ENCODE data around the gene MOXD1.
"Not testable (repeated sequence)": the region's sequence is repeated elsewhere in the genome, so short reads cannot be mapped to it uniquely, and the experiment has no call there.

The MOXD1 gene

DNA sequence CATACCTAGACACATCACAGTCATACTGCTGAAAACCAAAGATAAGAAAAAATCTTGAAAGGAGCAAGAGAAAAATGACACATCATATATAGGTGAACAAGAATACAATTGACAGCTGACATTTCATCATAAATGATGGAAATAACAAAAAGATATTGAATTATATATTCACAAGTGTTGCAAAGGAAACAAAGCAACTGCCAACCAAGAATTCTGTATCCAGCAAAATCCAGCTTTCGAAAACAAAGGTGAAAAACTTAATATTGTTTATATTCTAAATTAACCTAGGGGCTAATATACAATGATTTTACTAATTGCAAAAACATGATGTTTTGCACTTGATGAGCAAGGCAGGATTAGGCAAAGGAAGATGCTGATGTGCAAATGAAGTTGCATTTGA is 84.3 kb downstream of the MOXD1 start:
- H3K9ac ChIP-seq (ENCODE audit: low read length), result no peak overlapping the region
- no peak overlapping the region for H2AFZ ChIP-seq (ENCODE audit: low read length)
- H3K27ac ChIP-seq (ENCODE audit: low read depth, low read length, poor library complexity, severe bottlenecking), result no peak overlapping the region
- H3K9me3 ChIP-seq (ENCODE audit: low read length), result peaks cover 11% of the 10 kb centered on the region
- TF ChIP-seq, protein P1, sequence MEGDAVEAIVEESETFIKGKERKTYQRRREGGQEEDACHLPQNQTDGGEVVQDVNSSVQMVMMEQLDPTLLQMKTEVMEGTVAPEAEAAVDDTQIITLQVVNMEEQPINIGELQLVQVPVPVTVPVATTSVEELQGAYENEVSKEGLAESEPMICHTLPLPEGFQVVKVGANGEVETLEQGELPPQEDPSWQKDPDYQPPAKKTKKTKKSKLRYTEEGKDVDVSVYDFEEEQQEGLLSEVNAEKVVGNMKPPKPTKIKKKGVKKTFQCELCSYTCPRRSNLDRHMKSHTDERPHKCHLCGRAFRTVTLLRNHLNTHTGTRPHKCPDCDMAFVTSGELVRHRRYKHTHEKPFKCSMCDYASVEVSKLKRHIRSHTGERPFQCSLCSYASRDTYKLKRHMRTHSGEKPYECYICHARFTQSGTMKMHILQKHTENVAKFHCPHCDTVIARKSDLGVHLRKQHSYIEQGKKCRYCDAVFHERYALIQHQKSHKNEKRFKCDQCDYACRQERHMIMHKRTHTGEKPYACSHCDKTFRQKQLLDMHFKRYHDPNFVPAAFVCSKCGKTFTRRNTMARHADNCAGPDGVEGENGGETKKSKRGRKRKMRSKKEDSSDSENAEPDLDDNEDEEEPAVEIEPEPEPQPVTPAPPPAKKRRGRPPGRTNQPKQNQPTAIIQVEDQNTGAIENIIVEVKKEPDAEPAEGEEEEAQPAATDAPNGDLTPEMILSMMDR (IDR thresholded peaks at IDR 0.05; ENCODE audit: low read length), result no peak
- no peak for TF ChIP-seq EZH2 (IDR thresholded peaks at IDR 0.05; ENCODE audit: borderline replicate concordance, low read length)
- no peak overlapping the region for H3K4me3 ChIP-seq (ENCODE audit: low read depth, low read length, poor library complexity, severe bottlenecking)
- no peaks in the 10 kb centered on the region; the same call in 1 of the 2 replicates for H3F3A ChIP-seq (ENCODE audit: insufficient read depth, low read length)
- H3K79me2 ChIP-seq (ENCODE audit: insufficient read depth, low read length), result no peaks in the 10 kb centered on the region
- no peaks in the 10 kb centered on the region for H3K9me2 ChIP-seq (ENCODE audit: low read depth, low read length)
- H4K20me1 ChIP-seq (ENCODE audit: insufficient read depth, low read length), result no peaks in the 10 kb centered on the region
- no peak overlapping the region for H3K4me2 ChIP-seq (ENCODE audit: low read length)
- H3K27me3 ChIP-seq (ENCODE audit: insufficient read depth, low read length), result no peaks in the 10 kb centered on the region
- H3K36me3 ChIP-seq (ENCODE audit: insufficient read depth, low read length), result no peaks in the 10 kb centered on the region
- H3K4me1 ChIP-seq (ENCODE audit: insufficient read depth, low read length, severe bottlenecking), result peaks cover under 1% of the 10 kb centered on the region

DNA sequence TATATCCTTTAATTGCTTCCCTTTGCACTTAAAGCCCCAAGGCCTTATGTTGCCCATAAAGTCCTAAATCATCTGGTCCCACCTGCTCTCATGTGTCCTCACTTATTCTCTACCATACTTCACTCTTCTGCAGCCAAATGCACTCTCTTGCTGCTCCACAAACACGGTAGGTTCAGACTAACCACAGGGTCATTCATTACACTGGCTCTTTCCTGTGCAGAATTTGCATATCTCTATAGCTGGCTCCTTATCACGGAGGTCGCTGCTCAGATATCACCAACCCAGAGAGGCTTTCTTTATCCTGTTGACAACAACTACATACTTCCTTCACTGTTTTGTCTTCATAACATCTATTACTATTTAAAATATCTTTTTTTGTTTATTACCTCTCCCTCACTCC is 86.8 kb downstream of the MOXD1 start:
- Histone ChIP-seq H3K9me2 (ENCODE audit: low read depth, low read length) (no peaks in the 10 kb centered on the region), H4K20me1 (ENCODE audit: insufficient read depth, low read length) (no peaks in the 10 kb centered on the region)
- no peak for TF ChIP-seq EZH2 (IDR thresholded peaks at IDR 0.05; ENCODE audit: borderline replicate concordance, low read length)
- TF ChIP-seq, protein P1 (IDR thresholded peaks at IDR 0.05; ENCODE audit: low read length), result no peak

DNA sequence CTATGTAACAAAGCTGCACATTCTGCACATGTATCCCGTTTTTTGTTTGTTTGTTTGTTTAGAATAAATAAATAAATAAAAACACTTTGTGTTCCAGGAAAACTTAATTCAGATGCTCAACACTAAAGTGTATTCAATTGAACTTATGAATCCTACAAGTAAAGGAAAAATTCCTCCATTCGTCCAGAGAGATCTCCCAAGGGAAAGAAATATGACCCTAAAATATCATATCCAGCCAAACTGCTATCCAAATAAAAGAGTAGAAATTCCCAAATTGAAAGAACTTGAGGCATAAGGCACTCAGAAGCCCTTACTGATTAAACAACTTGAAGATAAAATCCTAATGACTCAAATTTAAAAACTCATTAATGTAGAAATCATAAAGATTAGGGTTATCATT is 90.4 kb downstream of the MOXD1 start:
- H4K20me1 ChIP-seq (ENCODE audit: insufficient read depth, low read length), result no peaks in the 10 kb centered on the region
- no peaks in the 10 kb centered on the region for H3K36me3 ChIP-seq (ENCODE audit: insufficient read depth, low read length)
- H3F3A ChIP-seq (ENCODE audit: insufficient read depth, low read length), result no peaks in the 10 kb centered on the region; the same call in 1 of the 2 replicates
- TF ChIP-seq, protein P1 (IDR thresholded peaks at IDR 0.05; ENCODE audit: low read length), result no peak
- TF ChIP-seq EZH2 (IDR thresholded peaks at IDR 0.05; ENCODE audit: borderline replicate concordance, low read length), result no peak
- no peaks in the 10 kb centered on the region for H3K79me2 ChIP-seq (ENCODE audit: insufficient read depth, low read length)
- no peak overlapping the region for H3K27ac ChIP-seq (ENCODE audit: low read depth, low read length, poor library complexity, severe bottlenecking)
- H3K4me3 ChIP-seq (ENCODE audit: low read depth, low read length, poor library complexity, severe bottlenecking), result no peak overlapping the region
- no peaks in the 10 kb centered on the region for H3K27me3 ChIP-seq (ENCODE audit: insufficient read depth, low read length)
- no peak overlapping the region for H3K4me2 ChIP-seq (ENCODE audit: low read length)
- H3K9me2 ChIP-seq (ENCODE audit: low read depth, low read length), result no peaks in the 10 kb centered on the region
- 0 out of 2 replicates have a peak, but pooled peaks cover 2% of the 10 kb centered on the region for H3K9me3 ChIP-seq (ENCODE audit: low read length)
- no peak overlapping the region for H3K9ac ChIP-seq (ENCODE audit: low read length)
- peaks cover 4% of the 10 kb centered on the region for H3K4me1 ChIP-seq (ENCODE audit: insufficient read depth, low read length, severe bottlenecking)
- H2AFZ ChIP-seq (ENCODE audit: low read length), result no peak overlapping the region

More for the DNA sequence above, 86.8 kb downstream of the MOXD1 start:
- Histone ChIP-seq H3K27ac (ENCODE audit: low read depth, low read length, poor library complexity, severe bottlenecking) (no peak overlapping the region), H3K9ac (ENCODE audit: low read length) (no peak overlapping the region), H3K4me1 (ENCODE audit: insufficient read depth, low read length, severe bottlenecking) (peaks cover 4% of the 10 kb centered on the region), H2AFZ (ENCODE audit: low read length) (no peak overlapping the region), H3K36me3 (ENCODE audit: insufficient read depth, low read length) (no peaks in the 10 kb centered on the region), H3K4me2 (ENCODE audit: low read length) (no peak overlapping the region), H3F3A (ENCODE audit: insufficient read depth, low read length) (no peaks in the 10 kb centered on the region; the same call in 1 of the 2 replicates), H3K27me3 (ENCODE audit: insufficient read depth, low read length) (no peaks in the 10 kb centered on the region), H3K9me3 (ENCODE audit: low read length) (peaks cover 11% of the 10 kb centered on the region), H3K4me3 (ENCODE audit: low read depth, low read length, poor library complexity, severe bottlenecking) (no peak overlapping the region), H3K79me2 (ENCODE audit: insufficient read depth, low read length) (no peaks in the 10 kb centered on the region)

DNA sequence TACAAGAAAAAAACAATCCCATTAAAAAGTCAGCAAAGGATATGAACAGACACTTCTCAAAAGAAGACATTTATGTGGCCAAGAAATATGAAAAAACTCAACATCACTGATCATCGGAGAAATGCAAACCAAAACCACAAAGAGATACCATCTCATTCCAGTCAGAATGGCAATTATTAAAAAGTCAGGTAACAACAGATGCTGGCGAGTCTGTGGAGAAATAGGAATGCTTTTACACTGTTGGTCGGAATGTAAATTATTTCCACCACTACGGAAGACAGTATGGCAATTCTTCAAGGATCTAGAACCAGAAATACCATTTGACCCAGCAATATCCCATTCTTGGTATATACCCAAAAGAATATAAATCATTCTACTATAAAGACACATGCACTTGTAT is 91.1 kb downstream of the MOXD1 start:
- H3K9me3 ChIP-seq (ENCODE audit: low read length); H3K4me3 ChIP-seq (ENCODE audit: low read depth, low read length, poor library complexity, severe bottlenecking); H3K36me3 ChIP-seq (ENCODE audit: insufficient read depth, low read length); H3K9ac ChIP-seq (ENCODE audit: low read length); H3K4me1 ChIP-seq (ENCODE audit: insufficient read depth, low read length, severe bottlenecking); H3K27ac ChIP-seq (ENCODE audit: low read depth, low read length, poor library complexity, severe bottlenecking); H3K79me2 ChIP-seq (ENCODE audit: insufficient read depth, low read length); H4K20me1 ChIP-seq (ENCODE audit: insufficient read depth, low read length); H3K4me2 ChIP-seq (ENCODE audit: low read length); H3K9me2 ChIP-seq (ENCODE audit: low read depth, low read length); H2AFZ ChIP-seq (ENCODE audit: low read length); H3F3A ChIP-seq (ENCODE audit: insufficient read depth, low read length); H3K27me3 ChIP-seq (ENCODE audit: insufficient read depth, low read length): not testable (repeated sequence)

All from OCI-LY1 (cell line).